PC-3 (cell line): Measurements from ENCODE around the gene ZEB2.

Experiments
- EZH2 ChIP-seq: fragments of 300-600 bp; sonication (generic); IDR thresholded peaks from one replicate; pipeline ENCODE4 v1.6.1; 2017; ENCODE audit warnings: antibody characterized with exemption, mild to moderate bottlenecking, low read length; ENCODE audit not compliant: unreplicated experiment
- TF ChIP-seq, protein P1 (sequence below): fragments of 300-600 bp; sonication (generic); conservative IDR thresholded peaks from 2 replicates; pipeline ENCODE4 v1.5.1; 2017; ENCODE audit warnings: antibody characterized with exemption, low read depth, mild to moderate bottlenecking, low read length

DNA sequence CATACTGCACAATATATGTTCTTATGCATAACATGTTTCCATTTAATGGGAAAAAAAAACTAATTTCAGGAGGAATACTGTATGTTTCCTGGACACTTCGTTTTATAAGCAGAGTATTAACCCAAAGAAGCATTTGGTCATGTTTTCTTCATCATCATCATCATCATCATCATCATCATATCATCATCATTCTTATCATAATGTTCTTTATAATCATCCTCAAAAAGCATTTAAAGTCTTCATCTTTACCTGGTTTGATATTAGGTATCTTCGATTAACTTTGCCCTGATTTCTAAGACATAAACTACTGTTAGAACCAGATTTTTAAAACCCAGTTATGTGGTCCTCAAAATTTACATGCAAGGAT, 47.9 kb downstream of the ZEB2 start:
- TF ChIP-seq, protein P1, sequence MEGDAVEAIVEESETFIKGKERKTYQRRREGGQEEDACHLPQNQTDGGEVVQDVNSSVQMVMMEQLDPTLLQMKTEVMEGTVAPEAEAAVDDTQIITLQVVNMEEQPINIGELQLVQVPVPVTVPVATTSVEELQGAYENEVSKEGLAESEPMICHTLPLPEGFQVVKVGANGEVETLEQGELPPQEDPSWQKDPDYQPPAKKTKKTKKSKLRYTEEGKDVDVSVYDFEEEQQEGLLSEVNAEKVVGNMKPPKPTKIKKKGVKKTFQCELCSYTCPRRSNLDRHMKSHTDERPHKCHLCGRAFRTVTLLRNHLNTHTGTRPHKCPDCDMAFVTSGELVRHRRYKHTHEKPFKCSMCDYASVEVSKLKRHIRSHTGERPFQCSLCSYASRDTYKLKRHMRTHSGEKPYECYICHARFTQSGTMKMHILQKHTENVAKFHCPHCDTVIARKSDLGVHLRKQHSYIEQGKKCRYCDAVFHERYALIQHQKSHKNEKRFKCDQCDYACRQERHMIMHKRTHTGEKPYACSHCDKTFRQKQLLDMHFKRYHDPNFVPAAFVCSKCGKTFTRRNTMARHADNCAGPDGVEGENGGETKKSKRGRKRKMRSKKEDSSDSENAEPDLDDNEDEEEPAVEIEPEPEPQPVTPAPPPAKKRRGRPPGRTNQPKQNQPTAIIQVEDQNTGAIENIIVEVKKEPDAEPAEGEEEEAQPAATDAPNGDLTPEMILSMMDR = no peak
- no peak for TF ChIP-seq EZH2
